ENCODE data around the gene SLC38A9.
"Not testable (repeated sequence)": the region's sequence is repeated elsewhere in the genome, so short reads cannot be mapped to it uniquely, and the experiment has no call there.

SLC38A9 gene

GRCh38 chr5:55720188-55720703, 8.1 kb upstream of the SLC38A9 start:
- H3K4me3 Mint-ChIP-seq = no peak overlapping the region
- peaks cover 6% of the 10 kb centered on the region for H3K36me3 Mint-ChIP-seq (ENCODE audit: insufficient read depth)
- ATAC-seq (replicated peaks) = no peak
- H3K4me1 Mint-ChIP-seq (ENCODE audit: low read depth in 2 of 2) = no peaks in the 10 kb centered on the region
- H3K9me3 Mint-ChIP-seq = no peaks in the 10 kb centered on the region
- DNase-seq = no peak
- no peak overlapping the region for H3K27ac Mint-ChIP-seq
- H3K27me3 Mint-ChIP-seq = peaks cover 15 to 18% of the 10 kb centered on the region in 2 donors

- ATAC-seq (replicated peaks); H3K27ac Mint-ChIP-seq; H3K4me3 Mint-ChIP-seq; H3K9me3 Mint-ChIP-seq; DNase-seq; H3K4me1 Mint-ChIP-seq (ENCODE audit: low read depth in 2 of 2); H3K36me3 Mint-ChIP-seq (ENCODE audit: insufficient read depth): not testable (repeated sequence)
- peaks cover 15 to 18% of the 10 kb centered on the region in 2 donors for H3K27me3 Mint-ChIP-seq
These were observed 6.9 kb upstream of the SLC38A9 start for GRCh38 chr5:55719026-55719425.

GRCh38 chr5:55715519-55716078, 3.5 kb upstream of the SLC38A9 start:
- H3K27me3 Mint-ChIP-seq = peaks cover 15 to 18% of the 10 kb centered on the region in 2 donors
- ATAC-seq (replicated peaks) (no peak), DNase-seq (no peak)
- H3K36me3 Mint-ChIP-seq (ENCODE audit: insufficient read depth) = peaks cover 7% of the 10 kb centered on the region
- no peak overlapping the region for H3K4me3 Mint-ChIP-seq
- no peak overlapping the region for H3K27ac Mint-ChIP-seq
- no peaks in the 10 kb centered on the region for H3K9me3 Mint-ChIP-seq
- H3K4me1 Mint-ChIP-seq (ENCODE audit: low read depth in 2 of 2) = peaks cover 9 to 11% of the 10 kb centered on the region in 2 donors

GRCh38 chr5:55714749-55715148, 2.6 kb upstream of the SLC38A9 start:
- no peaks in the 10 kb centered on the region for H3K9me3 Mint-ChIP-seq
- H3K36me3 Mint-ChIP-seq (ENCODE audit: insufficient read depth) = peaks cover 7% of the 10 kb centered on the region

GRCh38 chr5:55714339-55714738, 2.2 kb upstream of the SLC38A9 start:
- DNase-seq (no peak), ATAC-seq (replicated peaks) (no peak)
- no peak overlapping the region for H3K4me3 Mint-ChIP-seq
- no peaks in the 10 kb centered on the region for H3K9me3 Mint-ChIP-seq
- peaks cover 11 to 13% of the 10 kb centered on the region in 2 donors for H3K27me3 Mint-ChIP-seq
- peaks cover 9 to 11% of the 10 kb centered on the region in 2 donors for H3K4me1 Mint-ChIP-seq (ENCODE audit: low read depth in 2 of 2)
- H3K36me3 Mint-ChIP-seq (ENCODE audit: insufficient read depth) = peaks cover 7% of the 10 kb centered on the region
- H3K27ac Mint-ChIP-seq = no peak overlapping the region

More at GRCh38 chr5:55714749-55715148, 2.6 kb upstream of the SLC38A9 start:
- DNase-seq = no peak
- Mint-ChIP-seq H3K27me3 (peaks cover 12 to 15% of the 10 kb centered on the region in 2 donors), H3K4me1 (ENCODE audit: low read depth in 2 of 2) (peaks cover 9 to 11% of the 10 kb centered on the region in 2 donors), H3K27ac (no peak overlapping the region), H3K4me3 (no peak overlapping the region)
- no peak for ATAC-seq (replicated peaks)

- Mint-ChIP-seq H3K4me1 (ENCODE audit: low read depth in 2 of 2) (peaks cover 13 to 14% of the 10 kb centered on the region in 2 donors), H3K4me3 (no peak overlapping the region), H3K36me3 (ENCODE audit: insufficient read depth) (peaks cover 4% of the 10 kb centered on the region), H3K27ac (no peak overlapping the region), H3K9me3 (no peaks in the 10 kb centered on the region), H3K27me3 (peaks cover 6 to 8% of the 10 kb centered on the region in 2 donors)
- DNase-seq = no peak
- ATAC-seq (replicated peaks) = no peak
These were observed 1.7 kb upstream of the SLC38A9 start for GRCh38 chr5:55713871-55714270.

- no peak for ATAC-seq (replicated peaks)
- Mint-ChIP-seq H3K27ac (peak overlapping the region; percentile 91 to 95), H3K27me3 (peaks cover 0 to under 1% of the 10 kb centered on the region in 2 donors), H3K4me3 (peak overlapping the region; percentile 92 to 100), H3K4me1 (ENCODE audit: low read depth in 2 of 2) (peaks cover 17 to 19% of the 10 kb centered on the region in 2 donors), H3K9me3 (no peaks in the 10 kb centered on the region), H3K36me3 (ENCODE audit: insufficient read depth) (peaks cover 4% of the 10 kb centered on the region)
- DNase-seq = peak in 1 of 3 experiments; percentile 7
These were observed 559 bp downstream of the SLC38A9 start for GRCh38 chr5:55711507-55712022.

- ATAC-seq (replicated peaks) = no peak
- H3K36me3 Mint-ChIP-seq (ENCODE audit: insufficient read depth) = peaks cover 4% of the 10 kb centered on the region
- no peaks in the 10 kb centered on the region for H3K27me3 Mint-ChIP-seq
- no peak overlapping the region for H3K27ac Mint-ChIP-seq
- H3K4me1 Mint-ChIP-seq (ENCODE audit: low read depth in 2 of 2) = peaks cover 19 to 20% of the 10 kb centered on the region in 2 donors
- no peaks in the 10 kb centered on the region for H3K9me3 Mint-ChIP-seq
- no peak overlapping the region for H3K4me3 Mint-ChIP-seq
- no peak for DNase-seq
These were observed 3.4 kb downstream of the SLC38A9 start for GRCh38 chr5:55708732-55709131.

GRCh38 chr5:55706230-55706629, 5.9 kb downstream of the SLC38A9 start:
- no peak overlapping the region for H3K27ac Mint-ChIP-seq
- no peaks in the 10 kb centered on the region for H3K36me3 Mint-ChIP-seq (ENCODE audit: insufficient read depth)
- no peaks in the 10 kb centered on the region for H3K9me3 Mint-ChIP-seq
- peaks cover 10 to 13% of the 10 kb centered on the region in 2 donors for H3K4me1 Mint-ChIP-seq (ENCODE audit: low read depth in 2 of 2)
- DNase-seq = no peak
- ATAC-seq (replicated peaks) = no peak
- no peak overlapping the region for H3K4me3 Mint-ChIP-seq
- no peaks in the 10 kb centered on the region for H3K27me3 Mint-ChIP-seq

- ATAC-seq (replicated peaks) = no peak
- Mint-ChIP-seq H3K27ac (no peak overlapping the region), H3K27me3 (no peaks in the 10 kb centered on the region)
These were observed 9.4 kb downstream of the SLC38A9 start for GRCh38 chr5:55702598-55703345.

GRCh38 chr5:55701462-55702103, 10.5 kb downstream of the SLC38A9 start:
- DNase-seq (no peak), ATAC-seq (replicated peaks) (no peak)
- Mint-ChIP-seq H3K27me3 (no peaks in the 10 kb centered on the region), H3K27ac (no peak overlapping the region), H3K4me3 (no peak overlapping the region), H3K4me1 (ENCODE audit: low read depth in 2 of 2) (peaks cover 4 to 9% of the 10 kb centered on the region in 2 donors), H3K36me3 (ENCODE audit: insufficient read depth) (peaks cover 16% of the 10 kb centered on the region), H3K9me3 (no peaks in the 10 kb centered on the region)

More at GRCh38 chr5:55702598-55703345, 9.4 kb downstream of the SLC38A9 start:
- Mint-ChIP-seq H3K9me3 (no peaks in the 10 kb centered on the region), H3K4me3 (no peak overlapping the region), H3K4me1 (ENCODE audit: low read depth in 2 of 2) (peaks cover 9% of the 10 kb centered on the region in 2 donors), H3K36me3 (ENCODE audit: insufficient read depth) (peaks cover 7% of the 10 kb centered on the region)
- DNase-seq = no peak

GRCh38 chr5:55700745-55701144, 11.4 kb downstream of the SLC38A9 start:
- no peak for DNase-seq
- Mint-ChIP-seq H3K36me3 (ENCODE audit: insufficient read depth) (peaks cover 16% of the 10 kb centered on the region), H3K4me1 (ENCODE audit: low read depth in 2 of 2) (peaks cover 4 to 5% of the 10 kb centered on the region in 2 donors), H3K27ac (no peak overlapping the region), H3K27me3 (no peaks in the 10 kb centered on the region), H3K4me3 (no peak overlapping the region), H3K9me3 (no peaks in the 10 kb centered on the region)
- ATAC-seq (replicated peaks) = no peak

- peaks cover 4 to 5% of the 10 kb centered on the region in 2 donors for H3K4me1 Mint-ChIP-seq (ENCODE audit: low read depth in 2 of 2)
These were observed 13.0 kb downstream of the SLC38A9 start for GRCh38 chr5:55699041-55699688.

More at GRCh38 chr5:55699041-55699688, 13.0 kb downstream of the SLC38A9 start:
- no peak overlapping the region for H3K27ac Mint-ChIP-seq
- no peaks in the 10 kb centered on the region for H3K27me3 Mint-ChIP-seq
- ATAC-seq (replicated peaks) (no peak), DNase-seq (no peak)
- H3K36me3 Mint-ChIP-seq (ENCODE audit: insufficient read depth) = peaks cover 16% of the 10 kb centered on the region
- no peaks in the 10 kb centered on the region for H3K9me3 Mint-ChIP-seq
- H3K4me3 Mint-ChIP-seq = no peak overlapping the region
